ENCODE measurements around the gene MRPL49. TPM values are rescaled to one million over a fixed set of nuclear protein-coding genes. Genes with fewer than 3 reads are reported as not detected.

Gene MRPL49
- total and polyA plus RNA-seq, 9 of the 15 experiments (the other 6 are each of a cell fraction or from before 2014, with no cell fraction given): 74.3 to 132 (median 91.2) TPM

GRCh38 chr11:65116370-65117205 is 5.5 kb upstream of the MRPL49 start (continued):
- TF ChIP-seq ZBTB33 (CRISPR knock-in tag; IDR thresholded peaks at IDR 0.05) (peak; percentile 14), ZBTB40 (IDR thresholded peaks at IDR 0.05) (no peak), ZBTB40 (CRISPR knock-in tag; IDR thresholded peaks at IDR 0.05) (peak; percentile 32; the same call in 1 of the 2 replicates), CREM (IDR thresholded peaks at IDR 0.05; ENCODE audit: low read depth) (0 out of 2 replicates have a peak, but pooled peaks have one; percentile 4), BHLHE40 (IDR thresholded peaks at IDR 0.05; ENCODE audit: low read length) (peak; percentile 25; the same call in 1 of the 2 replicates), POU5F1 (IDR thresholded peaks at IDR 0.05; ENCODE audit: borderline replicate concordance, low read depth, low read length, partially characterized antibody) (no peak), TFAM (CRISPR knock-in tag; conservative IDR thresholded peaks at IDR 0.05) (no peak), NFYB (IDR thresholded peaks at IDR 0.05; ENCODE audit: extremely low read depth, insufficient read length) (no peak), RAD21 (CRISPR knock-in tag; conservative IDR thresholded peaks at IDR 0.05 in 1 of 2, IDR thresholded peaks at IDR 0.05 in 1 of 2) (no peak), STAT5A (IDR thresholded peaks at IDR 0.05; ENCODE audit: borderline replicate concordance, low read length) (no peak), AFF1 (IDR thresholded peaks at IDR 0.05; ENCODE audit: low read depth in 1 of 2, partially characterized antibody in 2 of 2) (no peak)
